Measurements from ENCODE around the gene FLT4.

FLT4 gene

GRCh38 chr5:180607861-180608571 lies 41.4 kb downstream of the FLT4 start:
- DNase-seq (ENCODE audit: low spot score) = no peak

- no peak for DNase-seq (ENCODE audit: low spot score)
Measured at GRCh38 chr5:180606215-180606785, 43.1 kb downstream of the FLT4 start.

- DNase-seq (ENCODE audit: low spot score) = peak; percentile 23
Measured at GRCh38 chr5:180605554-180606214, 43.7 kb downstream of the FLT4 start.

GRCh38 chr5:180604271-180604670 lies 45.1 kb downstream of the FLT4 start:
- DNase-seq (ENCODE audit: low spot score) = peak; percentile 23

GRCh38 chr5:180603076-180603594 lies 46.3 kb downstream of the FLT4 start:
- peak; percentile 59 for DNase-seq (ENCODE audit: low spot score)

- no peak for DNase-seq (ENCODE audit: low spot score)
Measured at GRCh38 chr5:180602481-180603075, 46.8 kb downstream of the FLT4 start.

- DNase-seq (ENCODE audit: low spot score) = peak; percentile 61
Measured at GRCh38 chr5:180601591-180602480, 47.6 kb downstream of the FLT4 start.

- DNase-seq (ENCODE audit: low spot score) = no peak
Measured at GRCh38 chr5:180600554-180601041, 48.8 kb downstream of the FLT4 start.

GRCh38 chr5:180599981-180600553 lies 49.3 kb downstream of the FLT4 start:
- DNase-seq (ENCODE audit: low spot score) = no peak

- DNase-seq (ENCODE audit: low spot score) = no peak
Measured at GRCh38 chr5:180599590-180599914, 49.8 kb downstream of the FLT4 start.

- no peak for DNase-seq (ENCODE audit: low spot score)
Measured at GRCh38 chr5:180598797-180599589, 50.4 kb downstream of the FLT4 start.

- DNase-seq (ENCODE audit: low spot score) = no peak
Measured at GRCh38 chr5:180598316-180598701, 51.1 kb downstream of the FLT4 start.

- no peak for DNase-seq (ENCODE audit: low spot score)
Measured at GRCh38 chr5:180596668-180597231, 52.6 kb downstream of the FLT4 start.

GRCh38 chr5:180596115-180596667 lies 53.2 kb downstream of the FLT4 start:
- no peak for DNase-seq (ENCODE audit: low spot score)

GRCh38 chr5:180595381-180596114 lies 53.9 kb downstream of the FLT4 start:
- DNase-seq (ENCODE audit: low spot score) = no peak

- DNase-seq (ENCODE audit: low spot score) = no peak
Measured at GRCh38 chr5:180595046-180595379, 54.4 kb downstream of the FLT4 start.

- DNase-seq (ENCODE audit: low spot score) = no peak
Measured at GRCh38 chr5:180594311-180595045, 54.9 kb downstream of the FLT4 start.

GRCh38 chr5:180593446-180594206 lies 55.8 kb downstream of the FLT4 start:
- DNase-seq (ENCODE audit: low spot score) = no peak
